Fibroblast of skin of scalp (primary cell): ENCODE data around the gene TRIM17. TPM values are rescaled to one million over a fixed set of nuclear protein-coding genes. Genes with fewer than 3 reads are reported as not detected.

Source experiments
- DNase-seq: peaks from one replicate; pipeline ENCODE4 v3.0.0-alpha.2; 2013
- polyA plus RNA-seq, 2 experiments: library from polyadenylated mRNA; unstranded; fragments of 120-200 nt; gene quantifications; one replicate each; pipeline ENCODE4 v1.2.1, GENCODE V29; 2013; ENCODE audit not compliant: insufficient read length in 2 of 2

Gene TRIM17
- 0.71 TPM for polyA plus RNA-seq (2013, experiment 1 of 2; ENCODE audit: insufficient read length)
- 0.75 TPM for polyA plus RNA-seq (2013, experiment 2 of 2; ENCODE audit: insufficient read length)

- DNase-seq = peak; percentile 31
Measured at GRCh38 chr1:228416217-228416933, at the start of gene TRIM17. TRIM17 (minus strand) TSS chr1:228416861; CDS start chr1:228415072, 1,789 bp downstream.

- no peak for DNase-seq
Measured at GRCh38 chr1:228465571-228466146, 49.0 kb upstream of the TRIM17 start.

- no peak for DNase-seq
Measured at GRCh38 chr1:228465141-228465540, 48.5 kb upstream of the TRIM17 start.

- DNase-seq = peak; percentile 73
Measured at GRCh38 chr1:228464487-228464983, 47.9 kb upstream of the TRIM17 start.

- DNase-seq = no peak
Measured at GRCh38 chr1:228463559-228464455, 47.1 kb upstream of the TRIM17 start.

GRCh38 chr1:228463009-228463558 is 46.4 kb upstream of the TRIM17 start:
- DNase-seq = no peak

- no peak for DNase-seq
Measured at GRCh38 chr1:228462560-228462959, 45.9 kb upstream of the TRIM17 start.

- DNase-seq = no peak
Measured at GRCh38 chr1:228460821-228461220, 44.2 kb upstream of the TRIM17 start.

- DNase-seq = peak; percentile 78
Measured at GRCh38 chr1:228459091-228459993, 42.7 kb upstream of the TRIM17 start.

GRCh38 chr1:228457396-228458176 is 40.9 kb upstream of the TRIM17 start:
- DNase-seq = peak; percentile 98

- no peak for DNase-seq
Measured at GRCh38 chr1:228457017-228457395, 40.3 kb upstream of the TRIM17 start.

GRCh38 chr1:228456252-228457016 is 39.8 kb upstream of the TRIM17 start:
- DNase-seq = no peak

GRCh38 chr1:228455715-228456114 is 39.1 kb upstream of the TRIM17 start:
- no peak for DNase-seq

- DNase-seq = no peak
Measured at GRCh38 chr1:228454238-228454637, 37.6 kb upstream of the TRIM17 start.

- DNase-seq = no peak
Measured at GRCh38 chr1:228453614-228454013, 37.0 kb upstream of the TRIM17 start.

GRCh38 chr1:228453022-228453560 is 36.4 kb upstream of the TRIM17 start:
- DNase-seq = no peak

GRCh38 chr1:228452194-228453021 is 35.7 kb upstream of the TRIM17 start:
- DNase-seq = no peak

- no peak for DNase-seq
Measured at GRCh38 chr1:228450200-228450599, 33.5 kb upstream of the TRIM17 start.

- DNase-seq = no peak
Measured at GRCh38 chr1:228448372-228448771, 31.7 kb upstream of the TRIM17 start.
